OCI-LY7 (cell line): ENCODE data around the gene ANKRD11. TPM values are rescaled to one million over a fixed set of nuclear protein-coding genes. Genes with fewer than 3 reads are reported as not detected.
A peak's percentile ranks its signal among the peaks of the same experiment; 100 is the strongest.
"Not testable (repeated sequence)": the region's sequence is repeated elsewhere in the genome, so short reads cannot be mapped to it uniquely, and the experiment has no call there.

Experiments used
- BruUV-seq: library from RNA; stranded (reverse); fragments of 400-500 nt; replicated peaks from 2 replicates; lab custom pipeline; 2021; lab: Mats Ljungman, UMichigan
- CTCF ChIA-PET: fragments of 300-600 bp; sonication (Branson Sonifier 250); formaldehyde crosslinking; loops from one replicate; lab custom pipeline; 2022; ENCODE audit warnings: antibody characterized with exemption; ENCODE audit not compliant: unreplicated experiment; lab: Charles Lee
- POLR2A ChIA-PET: fragments of 300-600 bp; sonication (Branson Sonifier 250); formaldehyde crosslinking; loops from one replicate; lab custom pipeline; 2022; ENCODE audit warnings: antibody characterized with exemption; lab: Charles Lee
- DNase-seq: peaks from one replicate; pipeline ENCODE4 v3.0.0-alpha.2; 2015; ENCODE audit warnings: low spot score
- H2AFZ ChIP-seq: fragments of 200-600 bp; sonication (generic), shearing (Covaris generic); 2 replicates; pipeline ENCODE4 v1.6.1; 2014; ENCODE audit warnings: mild to moderate bottlenecking, antibody characterized with exemption, low read length, moderate library complexity
- H3K27ac ChIP-seq: fragments of 200-600 bp; sonication (generic); 2 replicates; pipeline ENCODE4 v1.5.1; 2014; ENCODE audit warnings: mixed run types, low read depth, mild to moderate bottlenecking, moderate library complexity, low read length, inconsistent platforms; ENCODE audit not compliant: poor library complexity, severe bottlenecking
- H3K36me3 ChIP-seq: fragments of 200-600 bp; sonication (generic); 2 replicates; pipeline ENCODE4 v1.6.1; 2014; ENCODE audit warnings: mild to moderate bottlenecking, antibody characterized with exemption, low read length, moderate library complexity, mixed read lengths; ENCODE audit not compliant: insufficient read depth
- H3K4me1 ChIP-seq: fragments of 200-600 bp; sonication (generic); 2 replicates; pipeline ENCODE4 v1.5.1; 2014; ENCODE audit warnings: mild to moderate bottlenecking, low read length; ENCODE audit not compliant: insufficient read depth, poor library complexity, severe bottlenecking
- H3K4me2 ChIP-seq: fragments of 200-600 bp; sonication (generic); 2 replicates; pipeline ENCODE4 v1.6.1; 2014; ENCODE audit warnings: mild to moderate bottlenecking, low read length
- H3K4me3 ChIP-seq: fragments of 200-600 bp; sonication (generic); 2 replicates; pipeline ENCODE4 v1.5.1; 2014; ENCODE audit warnings: mild to moderate bottlenecking, low read depth, low read length; ENCODE audit not compliant: poor library complexity, severe bottlenecking
- H3K79me2 ChIP-seq: fragments of 200-600 bp; sonication (generic); 2 replicates; pipeline ENCODE4 v1.6.1; 2016; ENCODE audit warnings: low read depth, mild to moderate bottlenecking, low read length, moderate library complexity, mixed read lengths; ENCODE audit not compliant: insufficient read depth
- H3K9me2 ChIP-seq: fragments of 200-600 bp; sonication (generic); 2 replicates; pipeline ENCODE4 v1.6.1; 2016; ENCODE audit warnings: mild to moderate bottlenecking, low read length, mixed read lengths; ENCODE audit not compliant: insufficient read depth
- H3K9me3 ChIP-seq: fragments of 200-600 bp; sonication (generic); 2 replicates; pipeline ENCODE4 v1.6.1; 2014; ENCODE audit warnings: mild to moderate bottlenecking, mixed run types, low read length, mixed read lengths
- H4K20me1 ChIP-seq: fragments of 200-600 bp; sonication (generic); 2 replicates; pipeline ENCODE4 v1.6.1; 2014; ENCODE audit warnings: mild to moderate bottlenecking, antibody characterized with exemption, low read length, moderate library complexity, mixed read lengths; ENCODE audit not compliant: insufficient read depth
- EZH2phosphoT487 ChIP-seq: fragments of 200-600 bp; sonication (generic); IDR thresholded peaks from 2 replicates; pipeline ENCODE4 v1.6.1; 2018; ENCODE audit warnings: low read depth, borderline replicate concordance, mild to moderate bottlenecking, mixed run types, antibody characterized with exemption, low read length, moderate library complexity, mixed read lengths
- intact Hi-C: fragments of 100-400 bp; cut with micrococcal nuclease; formaldehyde crosslinking; loops from one replicate; pipeline ENCODE4 v1.10.0; 2022; ENCODE audit not compliant: unreplicated experiment
- total RNA-seq, 2 experiments: library from RNA; depleted of rRNA in 1 of 2; stranded (reverse); fragments of >200 nt in 1 of 2; shearing (Covaris generic) in 1 of 2; gene quantifications; 2 replicates each; pipeline ENCODE4 v1.2.3, GENCODE V29; 2014 to 2022
- TF ChIP-seq, protein P1 (sequence below): fragments of 200-600 bp; sonication (generic); conservative IDR thresholded peaks from 2 replicates; pipeline ENCODE4 v1.5.1; 2014; ENCODE audit warnings: mild to moderate bottlenecking, antibody characterized with exemption, low read length, moderate library complexity, mixed read lengths

ANKRD11 gene
- total RNA-seq, 2 experiments from 2014 or later = 89.1 to 251 TPM

DNA sequence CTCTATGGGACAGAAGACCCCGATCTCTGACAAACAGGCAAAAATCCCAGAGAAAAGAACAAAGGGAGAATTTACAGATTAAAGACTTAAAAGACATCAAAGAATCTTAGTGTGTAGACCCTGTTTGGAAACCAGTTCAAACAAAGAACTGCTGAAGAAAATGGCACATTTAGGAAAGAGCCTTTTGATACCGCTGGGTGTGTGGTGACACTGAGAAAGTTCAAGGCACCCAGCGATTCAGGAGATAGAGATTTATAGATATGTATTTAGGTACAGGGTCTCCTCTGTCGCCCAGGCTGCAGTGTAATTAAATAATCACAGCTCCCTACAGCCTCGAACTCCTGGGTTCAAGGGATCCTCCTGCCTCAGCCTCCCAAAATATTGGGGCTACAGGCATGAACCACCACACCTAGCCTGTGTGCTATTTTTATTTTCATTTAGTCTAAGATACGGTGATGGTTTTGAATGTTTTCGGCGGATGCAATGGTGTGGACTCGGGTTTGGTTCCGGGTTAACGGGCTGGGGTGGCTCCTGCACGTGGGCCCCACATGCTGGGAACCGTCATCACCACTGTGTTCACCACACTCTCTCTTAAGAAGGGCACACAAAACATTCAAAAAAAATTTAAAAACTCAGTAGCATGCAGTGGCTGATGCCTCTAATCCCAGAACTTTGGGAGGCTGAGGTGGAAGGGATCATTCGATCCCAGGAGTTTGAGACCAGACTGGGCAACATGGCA, 158.8 kb downstream of the ANKRD11 start:
- Histone ChIP-seq H3K36me3 (peaks cover 13% of the 10 kb centered on the region), H3K27ac (peak overlapping the region; percentile 45), H3K4me1 (peaks cover 72% of the 10 kb centered on the region), H3K4me3 (no peak overlapping the region), H4K20me1 (peaks cover 20% of the 10 kb centered on the region; the same call in 1 of the 2 replicates), H3K79me2 (peaks cover 99% of the 10 kb centered on the region), H2AFZ (no peak overlapping the region), H3K9me2 (no peaks in the 10 kb centered on the region), H3K4me2 (peak overlapping the region; percentile 61), H3K9me3 (no peaks in the 10 kb centered on the region)
- CTCF ChIA-PET = no interaction called here
- no peak for DNase-seq
- intact Hi-C loops = loop anchor here (2.0 kb wide), 2 partner anchors 157 to 177 kb away; partner anchors contain the start of gene SPG7
- TF ChIP-seq, protein P1, sequence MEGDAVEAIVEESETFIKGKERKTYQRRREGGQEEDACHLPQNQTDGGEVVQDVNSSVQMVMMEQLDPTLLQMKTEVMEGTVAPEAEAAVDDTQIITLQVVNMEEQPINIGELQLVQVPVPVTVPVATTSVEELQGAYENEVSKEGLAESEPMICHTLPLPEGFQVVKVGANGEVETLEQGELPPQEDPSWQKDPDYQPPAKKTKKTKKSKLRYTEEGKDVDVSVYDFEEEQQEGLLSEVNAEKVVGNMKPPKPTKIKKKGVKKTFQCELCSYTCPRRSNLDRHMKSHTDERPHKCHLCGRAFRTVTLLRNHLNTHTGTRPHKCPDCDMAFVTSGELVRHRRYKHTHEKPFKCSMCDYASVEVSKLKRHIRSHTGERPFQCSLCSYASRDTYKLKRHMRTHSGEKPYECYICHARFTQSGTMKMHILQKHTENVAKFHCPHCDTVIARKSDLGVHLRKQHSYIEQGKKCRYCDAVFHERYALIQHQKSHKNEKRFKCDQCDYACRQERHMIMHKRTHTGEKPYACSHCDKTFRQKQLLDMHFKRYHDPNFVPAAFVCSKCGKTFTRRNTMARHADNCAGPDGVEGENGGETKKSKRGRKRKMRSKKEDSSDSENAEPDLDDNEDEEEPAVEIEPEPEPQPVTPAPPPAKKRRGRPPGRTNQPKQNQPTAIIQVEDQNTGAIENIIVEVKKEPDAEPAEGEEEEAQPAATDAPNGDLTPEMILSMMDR = no peak
- no peak for TF ChIP-seq EZH2phosphoT487
- no TSS peak for BruUV-seq
- POLR2A ChIA-PET = no interaction called here

DNA sequence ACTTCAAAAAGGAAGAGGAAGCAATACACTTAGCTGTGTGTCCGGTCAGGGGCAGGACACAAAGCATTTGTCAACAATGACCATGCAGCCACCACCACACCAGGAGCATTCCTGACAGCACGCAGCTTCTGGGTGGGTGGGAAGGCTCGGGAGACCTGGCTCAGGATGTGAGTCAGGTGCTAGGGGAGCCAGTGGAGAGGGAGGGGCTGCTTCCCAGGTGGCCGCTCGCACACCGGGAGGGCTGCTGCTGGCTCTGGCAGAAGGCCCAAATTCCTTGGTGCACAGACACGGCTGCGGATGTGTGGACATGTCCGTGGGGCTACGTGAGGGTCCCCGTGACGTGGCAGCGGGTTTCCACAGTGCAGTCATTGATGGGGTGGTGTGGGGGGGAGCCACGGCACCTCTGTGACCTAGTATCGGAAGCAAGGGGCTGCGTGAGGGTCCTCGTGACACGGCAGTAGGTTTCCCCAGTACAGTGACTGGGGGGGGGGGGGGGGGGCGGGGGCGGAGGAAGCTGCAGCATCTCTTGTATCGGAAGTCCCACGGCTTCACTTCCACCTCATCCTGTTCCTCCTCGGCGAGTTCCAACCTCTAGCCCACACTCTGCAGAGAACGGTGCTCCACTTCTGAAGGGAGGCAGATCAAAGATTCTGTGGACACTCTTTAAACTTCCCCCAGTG, 160.0 kb downstream of the ANKRD11 start:
- Histone ChIP-seq H2AFZ (no peak overlapping the region), H3K4me3 (no peak overlapping the region), H3K79me2 (peaks cover 99% of the 10 kb centered on the region), H4K20me1 (peaks cover 30% of the 10 kb centered on the region; the same call in 1 of the 2 replicates), H3K27ac (no peak overlapping the region), H3K9me3 (no peaks in the 10 kb centered on the region), H3K36me3 (peaks cover 13% of the 10 kb centered on the region), H3K4me1 (peaks cover 72% of the 10 kb centered on the region), H3K4me2 (no peak overlapping the region), H3K9me2 (no peaks in the 10 kb centered on the region)
- POLR2A ChIA-PET = no interaction called here
- BruUV-seq = no TSS peak
- no peak for DNase-seq
- TF ChIP-seq, protein P1 = no peak
- TF ChIP-seq EZH2phosphoT487 = no peak
- intact Hi-C loops = no loop called here
- CTCF ChIA-PET = no interaction called here

DNA sequence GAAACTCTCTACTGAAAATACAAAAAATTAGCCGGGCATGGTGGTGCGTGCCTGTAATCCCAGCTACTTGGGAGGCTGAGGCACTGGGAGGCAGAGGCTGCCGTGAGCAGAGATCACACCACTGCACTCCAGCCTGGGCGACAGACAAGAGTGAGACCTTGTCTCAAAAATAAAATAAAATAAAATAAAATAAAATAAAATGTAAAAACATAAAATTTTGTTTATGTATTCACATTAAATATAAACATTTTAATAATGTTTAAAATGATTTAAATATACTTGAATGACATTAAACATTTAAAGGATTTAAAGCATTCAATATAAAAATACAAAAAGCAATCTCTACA, 160.6 kb downstream of the ANKRD11 start:
- CTCF ChIA-PET, intact Hi-C loops, H3K4me2 ChIP-seq, POLR2A ChIA-PET, DNase-seq, H3K4me3 ChIP-seq, BruUV-seq, H3K9me2 ChIP-seq, H3K9me3 ChIP-seq, H3K27ac ChIP-seq, H2AFZ ChIP-seq: not testable (repeated sequence)
- H3K79me2 ChIP-seq = peaks cover 99% of the 10 kb centered on the region
- H3K4me1 ChIP-seq = peaks cover 68% of the 10 kb centered on the region
- H4K20me1 ChIP-seq = peaks cover 30% of the 10 kb centered on the region; the same call in 1 of the 2 replicates
- H3K36me3 ChIP-seq = peaks cover 13% of the 10 kb centered on the region

DNA sequence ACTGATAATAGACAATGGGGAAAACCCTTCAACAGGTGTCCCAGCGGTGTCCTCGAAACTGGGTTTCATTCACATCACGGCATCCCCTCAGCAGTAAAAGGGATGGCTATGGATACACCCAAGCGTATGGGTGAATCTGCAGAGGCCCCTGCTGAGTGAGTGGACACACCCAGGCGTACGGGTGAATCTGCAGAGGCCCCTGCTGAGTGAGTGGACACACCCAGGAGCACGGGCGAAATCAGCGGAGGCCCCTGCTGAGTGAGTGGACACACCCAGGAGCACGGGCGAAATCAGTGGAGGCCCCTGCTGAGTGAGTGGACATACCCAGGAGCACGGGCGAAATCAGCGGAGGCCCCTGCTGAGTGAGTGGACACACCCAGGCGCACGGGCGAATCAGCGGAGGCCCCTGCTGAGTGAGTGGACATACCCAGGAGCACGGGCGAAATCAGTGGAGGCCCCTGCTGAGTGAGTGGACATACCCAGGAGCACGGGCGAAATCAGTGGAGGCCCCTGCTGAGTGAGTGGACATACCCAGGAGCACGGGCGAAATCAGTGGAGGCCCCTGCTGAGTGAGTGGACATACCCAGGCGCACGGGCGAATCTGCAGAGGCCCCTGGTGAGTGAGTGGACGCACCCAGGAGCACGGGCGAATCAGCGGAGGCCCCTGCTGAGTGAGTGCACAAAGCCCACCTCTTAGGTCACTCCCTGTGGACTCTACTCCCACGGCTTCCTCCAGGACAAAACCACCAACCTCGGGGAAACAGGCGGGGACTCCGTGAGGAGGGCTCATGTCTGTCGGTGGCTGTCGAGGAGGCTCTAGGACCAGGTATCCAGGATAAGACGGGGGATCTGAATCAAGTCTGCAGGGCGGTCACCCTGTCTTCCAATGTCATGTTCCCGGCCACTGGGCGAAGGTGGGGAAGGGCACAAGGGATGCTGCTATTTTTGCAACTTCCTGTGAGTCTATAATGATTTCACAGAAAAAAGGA, 161.7 kb downstream of the ANKRD11 start:
- CTCF ChIA-PET, H3K9me3 ChIP-seq, intact Hi-C loops, POLR2A ChIA-PET, H3K4me2 ChIP-seq, H3K4me3 ChIP-seq, H3K9me2 ChIP-seq, DNase-seq, H3K27ac ChIP-seq, H2AFZ ChIP-seq, BruUV-seq: not testable (repeated sequence)
- Histone ChIP-seq H3K36me3 (peaks cover 13% of the 10 kb centered on the region), H4K20me1 (peaks cover 30% of the 10 kb centered on the region; the same call in 1 of the 2 replicates), H3K4me1 (peaks cover 57% of the 10 kb centered on the region), H3K79me2 (peaks cover 99% of the 10 kb centered on the region)
